Sigmoid colon (tissue), 4 donors: ENCODE measurements around the gene USP43.

Experiments
- EP300 ChIP-seq, 4 donors: sonication (generic); formaldehyde crosslinking; IDR thresholded peaks; one replicate each; pipeline ENCODE4 v1.6.1; 2017; ENCODE audit warnings: antibody characterized with exemption in 4 of 4
- POLR2A ChIP-seq, 2 donors: fragments of 450-650 bp; IDR thresholded peaks; one replicate each; pipeline ENCODE4 v1.6.1; 2016; ENCODE audit warnings: antibody characterized with exemption in 2 of 2, mild to moderate bottlenecking in 2 of 2, moderate library complexity in 2 of 2
- POLR2AphosphoS5 ChIP-seq, 4 donors: sonication (generic); formaldehyde crosslinking; IDR thresholded peaks; one replicate each; pipeline ENCODE4 v1.6.1; 2017; ENCODE audit warnings: antibody characterized with exemption in 4 of 4
- TF ChIP-seq, protein P1 (sequence below), 4 experiments: fragments of 450-650 bp in 3 of 4; fragments of 200-600 bp in 1 of 4; IDR thresholded peaks; one replicate each; pipeline ENCODE4 v1.5.1; 2016 to 2019; ENCODE audit warnings: antibody characterized with exemption in 4 of 4, mild to moderate bottlenecking in 3 of 4, moderate library complexity in 2 of 4

GRCh38 chr17:9700754-9701476 is 55.6 kb downstream of the USP43 start:
- TF ChIP-seq EP300 (IDR thresholded peaks at IDR 0.05) (no peak), POLR2AphosphoS5 (IDR thresholded peaks at IDR 0.05) (no peak), POLR2A (IDR thresholded peaks at IDR 0.05) (no peak)
- TF ChIP-seq, protein P1, sequence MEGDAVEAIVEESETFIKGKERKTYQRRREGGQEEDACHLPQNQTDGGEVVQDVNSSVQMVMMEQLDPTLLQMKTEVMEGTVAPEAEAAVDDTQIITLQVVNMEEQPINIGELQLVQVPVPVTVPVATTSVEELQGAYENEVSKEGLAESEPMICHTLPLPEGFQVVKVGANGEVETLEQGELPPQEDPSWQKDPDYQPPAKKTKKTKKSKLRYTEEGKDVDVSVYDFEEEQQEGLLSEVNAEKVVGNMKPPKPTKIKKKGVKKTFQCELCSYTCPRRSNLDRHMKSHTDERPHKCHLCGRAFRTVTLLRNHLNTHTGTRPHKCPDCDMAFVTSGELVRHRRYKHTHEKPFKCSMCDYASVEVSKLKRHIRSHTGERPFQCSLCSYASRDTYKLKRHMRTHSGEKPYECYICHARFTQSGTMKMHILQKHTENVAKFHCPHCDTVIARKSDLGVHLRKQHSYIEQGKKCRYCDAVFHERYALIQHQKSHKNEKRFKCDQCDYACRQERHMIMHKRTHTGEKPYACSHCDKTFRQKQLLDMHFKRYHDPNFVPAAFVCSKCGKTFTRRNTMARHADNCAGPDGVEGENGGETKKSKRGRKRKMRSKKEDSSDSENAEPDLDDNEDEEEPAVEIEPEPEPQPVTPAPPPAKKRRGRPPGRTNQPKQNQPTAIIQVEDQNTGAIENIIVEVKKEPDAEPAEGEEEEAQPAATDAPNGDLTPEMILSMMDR (IDR thresholded peaks at IDR 0.05): no peak
